Parathyroid adenoma (tissue), 2 donors: ENCODE measurements around the gene KCNQ1.
A peak's percentile ranks its signal among the peaks of the same experiment; 100 is the strongest.

Source experiments
- H2AFZ ChIP-seq: fragments of 300-600 bp; sonication (generic); one replicate; pipeline ENCODE4 v1.7.0; 2017; ENCODE audit warnings: antibody characterized with exemption, mild to moderate bottlenecking
- H3K27ac ChIP-seq: fragments of 300-600 bp; sonication (generic); one replicate; pipeline ENCODE4 v1.7.0; 2017
- H3K27me3 ChIP-seq: fragments of 300-600 bp; sonication (generic); one replicate; pipeline ENCODE4 v1.7.0; 2017; ENCODE audit warnings: low read length; ENCODE audit not compliant: control insufficient read depth, insufficient read depth
- H3K36me3 ChIP-seq: fragments of 300-600 bp; sonication (generic); one replicate; pipeline ENCODE4 v1.7.0; 2017; ENCODE audit warnings: low read length; ENCODE audit not compliant: control insufficient read depth, insufficient read depth
- H3K4me1 ChIP-seq: fragments of 300-600 bp; sonication (generic); one replicate; pipeline ENCODE4 v1.7.0; 2017; ENCODE audit warnings: control low read depth
- H3K4me2 ChIP-seq: fragments of 300-600 bp; sonication (generic); one replicate; pipeline ENCODE4 v1.7.0; 2017; ENCODE audit warnings: low read length
- H3K4me3 ChIP-seq: fragments of 300-600 bp; sonication (generic); one replicate; pipeline ENCODE4 v1.7.0; 2017; ENCODE audit warnings: low read depth, low read length
- H3K79me2 ChIP-seq: fragments of 300-600 bp; sonication (generic); one replicate; pipeline ENCODE4 v1.7.0; 2017; ENCODE audit warnings: control low read depth
- H3K9ac ChIP-seq: fragments of 300-600 bp; sonication (generic); one replicate; pipeline ENCODE4 v1.7.0; 2017; ENCODE audit warnings: mild to moderate bottlenecking
- H3K9me3 ChIP-seq: fragments of 300-600 bp; sonication (generic); one replicate; pipeline ENCODE4 v1.7.0; 2017; ENCODE audit warnings: low read length; ENCODE audit not compliant: control insufficient read depth
- TF ChIP-seq, protein P1 (sequence below): fragments of 300-600 bp; sonication (generic); IDR thresholded peaks from one replicate; pipeline ENCODE4 v1.7.0; 2017; ENCODE audit warnings: antibody characterized with exemption, mild to moderate bottlenecking
- donor health status: primary hyperparathyroidism.

Gene KCNQ1

DNA sequence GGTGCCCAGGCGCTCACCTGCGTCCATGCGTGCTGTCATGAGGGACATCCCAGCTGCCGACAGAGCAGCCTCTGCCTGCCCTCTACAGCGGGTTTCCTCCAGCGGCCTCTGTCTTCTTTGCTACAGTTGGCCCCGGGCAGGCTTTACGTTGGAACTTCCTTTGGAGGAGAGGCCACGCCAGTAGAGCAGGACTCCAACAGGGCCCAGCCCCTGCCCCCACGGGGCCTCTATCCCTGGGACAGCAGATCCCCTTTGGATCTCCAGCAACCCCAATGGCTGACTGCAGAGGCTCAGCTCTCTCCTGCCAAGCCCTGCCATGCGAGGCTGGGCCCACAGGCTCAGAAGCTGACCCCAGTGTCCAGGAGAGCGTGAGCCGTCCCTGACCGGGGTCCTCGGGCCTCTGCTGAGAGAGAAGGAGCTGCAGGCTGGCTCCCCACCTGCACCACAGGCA, 12.6 kb upstream of the KCNQ1 start:
- no peaks in the 10 kb centered on the region for H3K79me2 ChIP-seq
- no peaks in the 10 kb centered on the region for H3K4me1 ChIP-seq
- H3K4me3 ChIP-seq, result no peak overlapping the region
- H3K9me3 ChIP-seq, result no peaks in the 10 kb centered on the region
- H3K27ac ChIP-seq, result no peak overlapping the region
- TF ChIP-seq, protein P1, sequence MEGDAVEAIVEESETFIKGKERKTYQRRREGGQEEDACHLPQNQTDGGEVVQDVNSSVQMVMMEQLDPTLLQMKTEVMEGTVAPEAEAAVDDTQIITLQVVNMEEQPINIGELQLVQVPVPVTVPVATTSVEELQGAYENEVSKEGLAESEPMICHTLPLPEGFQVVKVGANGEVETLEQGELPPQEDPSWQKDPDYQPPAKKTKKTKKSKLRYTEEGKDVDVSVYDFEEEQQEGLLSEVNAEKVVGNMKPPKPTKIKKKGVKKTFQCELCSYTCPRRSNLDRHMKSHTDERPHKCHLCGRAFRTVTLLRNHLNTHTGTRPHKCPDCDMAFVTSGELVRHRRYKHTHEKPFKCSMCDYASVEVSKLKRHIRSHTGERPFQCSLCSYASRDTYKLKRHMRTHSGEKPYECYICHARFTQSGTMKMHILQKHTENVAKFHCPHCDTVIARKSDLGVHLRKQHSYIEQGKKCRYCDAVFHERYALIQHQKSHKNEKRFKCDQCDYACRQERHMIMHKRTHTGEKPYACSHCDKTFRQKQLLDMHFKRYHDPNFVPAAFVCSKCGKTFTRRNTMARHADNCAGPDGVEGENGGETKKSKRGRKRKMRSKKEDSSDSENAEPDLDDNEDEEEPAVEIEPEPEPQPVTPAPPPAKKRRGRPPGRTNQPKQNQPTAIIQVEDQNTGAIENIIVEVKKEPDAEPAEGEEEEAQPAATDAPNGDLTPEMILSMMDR, result no peak
- no peaks in the 10 kb centered on the region for H3K27me3 ChIP-seq
- H3K4me2 ChIP-seq, result no peak overlapping the region
- H3K9ac ChIP-seq, result no peak overlapping the region
- no peaks in the 10 kb centered on the region for H3K36me3 ChIP-seq
- peak overlapping the region; percentile 70 for H2AFZ ChIP-seq

DNA sequence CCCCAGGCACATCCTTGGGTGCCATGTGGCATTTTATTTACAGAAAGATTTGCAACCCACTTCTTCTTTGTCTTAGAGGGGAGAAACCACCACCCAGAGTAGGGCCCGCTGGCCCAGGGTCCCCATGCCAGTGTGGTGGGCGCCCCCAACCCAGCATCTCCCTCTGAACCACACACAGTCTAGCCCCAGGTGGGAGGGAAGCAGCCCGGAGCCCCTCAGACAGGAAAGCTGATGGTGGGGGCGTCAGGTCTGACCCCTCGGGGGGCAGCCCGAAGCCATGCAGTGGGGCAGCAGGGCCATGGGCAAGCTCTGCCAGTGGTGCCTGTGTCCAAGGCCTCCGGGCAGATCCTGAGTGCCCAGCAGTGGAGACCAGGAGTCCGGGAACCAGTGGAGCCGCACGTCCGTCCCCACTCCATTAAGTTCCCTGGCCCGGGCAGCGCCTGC, 12.2 kb upstream of the KCNQ1 start:
- Histone ChIP-seq H3K4me2 (no peak overlapping the region), H2AFZ (no peak overlapping the region), H3K27ac (no peak overlapping the region), H3K79me2 (no peaks in the 10 kb centered on the region), H3K36me3 (no peaks in the 10 kb centered on the region), H3K4me3 (no peak overlapping the region), H3K27me3 (no peaks in the 10 kb centered on the region), H3K9ac (no peak overlapping the region), H3K4me1 (no peaks in the 10 kb centered on the region), H3K9me3 (no peaks in the 10 kb centered on the region)
- TF ChIP-seq, protein P1, result no peak

DNA sequence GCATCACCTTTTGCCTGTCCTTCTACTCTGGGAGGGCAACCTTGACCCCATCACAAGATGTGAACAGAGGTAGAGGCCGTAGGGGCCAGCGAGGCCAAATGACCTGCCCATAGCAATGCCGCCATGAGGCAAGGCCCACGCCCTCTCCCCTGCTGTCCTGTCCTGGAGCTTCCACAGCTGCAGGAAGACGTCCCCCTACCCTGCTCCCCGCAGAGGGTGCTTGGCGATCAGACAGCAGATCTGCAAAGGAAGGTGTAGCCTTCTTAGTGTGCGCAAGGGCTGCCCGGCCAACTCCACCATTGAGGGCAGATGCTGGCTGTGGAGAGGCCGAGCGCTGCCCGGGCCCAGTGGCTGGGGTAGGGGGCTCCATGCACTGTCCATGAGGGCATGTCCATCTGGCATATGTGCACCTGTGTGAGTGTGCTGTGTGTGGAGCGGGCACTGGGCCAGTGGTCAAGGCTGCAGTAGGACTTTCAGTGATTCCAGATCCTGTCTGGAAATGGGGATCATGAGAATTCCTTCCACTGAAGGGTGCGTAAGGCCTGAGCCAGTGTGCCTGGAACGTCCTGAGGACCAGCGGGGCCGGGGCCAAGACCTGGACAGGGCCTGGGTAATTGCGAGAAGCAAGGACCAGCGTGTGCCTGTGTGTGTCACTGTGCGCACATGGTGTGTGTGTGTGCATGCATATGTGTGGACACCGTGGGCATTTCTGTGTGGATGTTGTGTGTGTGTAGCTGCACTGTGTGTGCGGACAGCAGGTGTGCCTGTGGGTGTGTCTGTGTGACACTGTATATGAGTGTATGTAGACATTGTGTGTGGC, 11.5 kb upstream of the KCNQ1 start:
- TF ChIP-seq, protein P1, result no peak
- Histone ChIP-seq H3K4me3 (no peak overlapping the region), H3K9ac (no peak overlapping the region), H3K27ac (no peak overlapping the region), H3K79me2 (no peaks in the 10 kb centered on the region), H3K4me2 (no peak overlapping the region), H2AFZ (no peak overlapping the region), H3K36me3 (no peaks in the 10 kb centered on the region), H3K27me3 (no peaks in the 10 kb centered on the region), H3K4me1 (no peaks in the 10 kb centered on the region), H3K9me3 (no peaks in the 10 kb centered on the region)

DNA sequence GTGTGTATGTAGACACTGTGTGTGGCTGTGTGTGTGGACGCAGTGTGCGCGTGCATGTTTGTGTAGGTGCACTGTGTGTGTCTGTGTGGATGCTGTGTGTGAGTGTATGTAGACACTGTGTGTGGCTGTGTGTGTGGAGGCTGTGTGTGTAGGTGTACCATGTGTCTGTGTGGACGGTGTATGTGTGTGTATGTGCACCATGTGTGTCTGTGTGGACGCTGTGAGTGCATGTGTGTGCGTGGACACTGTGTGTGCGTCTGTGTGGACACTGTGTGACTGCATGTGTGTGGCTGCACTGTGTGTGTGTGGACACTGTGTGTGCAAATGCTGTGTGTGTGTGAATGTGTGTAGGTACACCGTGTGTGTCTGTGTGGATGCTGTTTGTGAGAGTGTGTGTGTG, 10.8 kb upstream of the KCNQ1 start:
- Histone ChIP-seq H3K9me3 (no peaks in the 10 kb centered on the region), H2AFZ (no peak overlapping the region), H3K79me2 (no peaks in the 10 kb centered on the region), H3K9ac (no peak overlapping the region), H3K4me2 (no peak overlapping the region), H3K27ac (no peak overlapping the region), H3K4me1 (no peaks in the 10 kb centered on the region), H3K36me3 (no peaks in the 10 kb centered on the region), H3K27me3 (no peaks in the 10 kb centered on the region), H3K4me3 (no peak overlapping the region)
- TF ChIP-seq, protein P1, result no peak
